Kidney tubule cell (primary cell): ENCODE data around the gene TOM1L1.

Source experiments
- DNase-seq: peaks from one replicate; pipeline ENCODE4 v3.0.0-alpha.2; 2018; ENCODE audit warnings: low spot score

Gene TOM1L1

DNA sequence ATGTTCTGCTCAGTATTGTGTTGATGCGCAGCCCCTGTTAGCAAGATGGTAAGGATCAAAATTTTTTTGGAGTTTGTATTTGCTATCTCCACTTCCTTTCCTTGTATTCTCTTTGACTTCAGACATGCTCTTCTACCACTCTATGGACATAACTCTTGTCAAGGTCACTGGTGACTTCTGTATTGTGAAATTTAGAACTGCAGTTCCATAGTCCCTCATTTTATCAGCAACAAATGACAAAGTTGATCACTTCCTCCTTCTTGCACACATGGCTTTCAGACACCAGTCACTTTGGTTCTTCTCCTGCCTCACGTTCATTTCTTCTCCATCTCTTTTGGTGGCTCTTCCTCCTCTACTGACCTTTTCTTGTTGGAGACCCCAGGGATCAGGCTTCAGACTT is 46.7 kb downstream of the TOM1L1 start:
- DNase-seq = no peak

DNA sequence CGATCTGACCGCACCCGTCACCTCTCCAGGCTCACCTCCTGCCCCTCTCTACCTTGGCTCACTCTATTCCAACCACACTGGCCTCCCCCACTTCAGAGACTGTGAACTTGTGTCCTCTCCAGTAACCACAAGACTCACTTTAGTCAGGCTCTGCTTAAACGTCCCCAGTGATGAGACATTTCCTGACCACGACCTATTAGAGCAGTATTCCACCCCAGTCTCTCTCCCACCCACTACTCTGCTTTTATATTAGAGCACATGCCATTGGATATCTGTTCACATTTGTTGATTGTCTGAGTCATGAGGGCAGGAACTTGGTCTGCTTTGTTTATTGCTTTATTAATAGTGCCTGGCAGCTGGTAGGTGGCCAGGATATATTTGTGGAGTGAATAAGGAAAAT is 47.7 kb downstream of the TOM1L1 start:
- DNase-seq = peak; percentile 99

DNA sequence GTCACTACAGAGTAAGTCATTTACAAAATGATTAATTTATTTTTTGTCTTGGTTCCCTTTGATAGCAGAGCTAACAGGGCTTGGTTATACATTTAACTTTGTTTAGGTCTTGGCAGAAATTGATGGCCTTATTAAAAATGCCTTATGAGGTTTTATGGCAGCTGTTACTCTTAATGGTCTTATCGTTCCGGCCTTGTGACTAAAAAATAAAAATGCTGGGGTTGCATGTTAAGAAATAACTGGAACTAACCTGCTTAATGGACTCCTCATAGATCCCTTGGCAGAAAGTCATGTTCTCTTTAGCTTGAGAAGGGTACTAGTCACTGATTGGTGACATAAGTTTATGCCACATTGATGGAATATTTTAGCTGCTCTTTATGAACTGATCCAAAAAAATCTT is 49.5 kb downstream of the TOM1L1 start:
- DNase-seq = no peak

DNA sequence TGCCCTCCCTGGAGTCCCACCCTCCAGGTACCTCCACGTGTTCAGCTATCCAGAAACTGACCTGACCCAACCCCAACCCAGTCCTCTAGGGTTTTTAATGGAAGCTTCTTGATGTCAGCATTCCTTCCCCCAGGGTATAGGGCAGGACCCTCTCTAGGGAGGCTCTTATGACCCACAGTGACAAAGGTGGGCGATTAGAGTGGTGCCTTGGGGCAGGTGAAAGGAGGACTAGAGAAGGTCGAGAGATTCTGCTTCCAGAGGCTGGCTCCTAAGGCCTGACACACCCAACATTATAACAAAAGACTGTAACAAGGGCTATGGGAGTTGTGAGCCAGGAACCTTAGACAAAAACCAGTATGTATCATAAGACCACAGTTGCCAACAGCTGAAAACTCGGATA is 50.6 kb downstream of the TOM1L1 start:
- no peak for DNase-seq

DNA sequence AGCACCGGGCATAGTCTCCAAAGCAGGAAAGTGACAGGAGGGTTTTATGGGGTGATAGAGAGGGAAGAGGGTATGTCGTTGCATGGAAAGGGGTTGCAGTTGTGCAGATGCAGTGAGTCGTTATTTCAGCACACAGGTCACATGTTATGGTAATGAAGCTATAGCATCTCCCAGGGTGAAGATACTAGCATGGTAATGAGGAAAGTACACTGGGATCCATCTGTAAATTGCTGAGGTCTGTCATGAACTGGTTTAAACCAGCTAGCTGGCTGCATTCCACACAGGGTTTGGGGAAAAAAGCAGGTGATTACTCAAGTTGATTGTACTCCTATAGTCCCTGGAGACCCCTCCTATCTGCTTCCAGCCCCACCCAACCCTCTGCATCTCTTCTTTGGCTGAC is 56.1 kb downstream of the TOM1L1 start:
- no peak for DNase-seq

DNA sequence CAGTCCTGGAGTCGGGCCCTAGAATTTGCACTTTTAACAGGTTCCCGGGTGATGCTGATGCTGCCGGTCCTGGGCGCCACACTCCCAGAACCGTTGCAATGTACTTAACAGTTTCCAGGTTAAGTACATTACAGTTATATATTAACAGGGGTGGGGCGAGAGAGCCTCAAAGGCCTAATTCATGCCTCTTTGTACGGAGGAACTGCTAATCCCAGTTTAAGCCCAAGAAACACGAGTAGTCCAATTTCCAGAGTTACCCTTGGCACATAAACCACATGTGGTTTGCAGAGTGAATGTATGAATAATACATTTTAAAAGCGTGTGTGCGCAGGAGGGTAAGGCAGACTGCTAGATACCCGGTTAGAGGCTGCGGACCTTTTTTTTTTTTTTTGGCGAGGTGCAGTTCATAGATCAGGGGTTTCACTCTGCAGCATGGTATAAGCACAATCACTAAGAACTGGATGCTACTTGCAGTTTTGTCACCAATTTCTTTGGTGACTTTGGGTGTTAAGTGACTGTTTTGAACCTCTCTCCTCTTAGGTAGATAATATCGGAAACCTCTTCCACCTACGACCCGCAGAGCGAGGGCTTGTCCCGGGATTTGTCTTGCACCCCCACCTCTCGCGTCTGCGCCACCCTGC is 67.1 kb downstream of the TOM1L1 start:
- peak; percentile 65 for DNase-seq

DNA sequence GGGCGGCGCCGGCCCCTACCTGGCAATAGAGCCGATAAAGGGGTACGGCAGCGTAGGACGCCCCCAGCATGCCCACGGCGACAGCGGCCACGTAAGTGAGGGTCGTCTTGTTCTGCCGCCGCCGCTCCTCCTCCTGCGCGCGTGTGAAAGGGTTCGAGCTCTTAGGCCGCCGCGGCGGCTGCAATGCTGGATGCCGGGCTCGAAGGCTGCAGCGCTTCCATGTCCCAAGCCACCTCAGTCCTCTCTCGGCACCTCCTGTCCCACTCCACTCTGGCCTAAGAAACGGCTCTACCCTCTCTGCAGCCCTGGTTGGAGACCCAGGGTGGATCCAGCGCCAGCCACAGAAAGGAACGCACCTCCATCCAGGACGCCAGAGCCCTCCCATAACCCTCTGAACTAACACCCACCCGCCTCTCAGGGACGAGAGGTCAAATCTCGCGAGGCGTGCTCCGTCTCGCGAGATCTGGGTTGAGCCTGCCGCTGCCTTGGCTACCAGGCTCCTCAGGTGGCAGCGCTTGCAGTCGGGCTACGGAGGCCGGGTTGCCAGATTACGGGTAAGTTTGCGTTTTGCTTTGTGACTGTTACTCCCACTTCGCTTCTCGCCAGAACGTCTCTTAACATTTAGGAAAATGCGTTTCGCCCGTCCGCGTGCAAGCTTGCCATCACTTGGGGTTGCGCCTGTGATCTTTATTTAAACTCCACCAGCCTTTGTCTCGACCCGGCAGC is 67.8 kb downstream of the TOM1L1 start, which contains the start of the genes COX11 and STXBP4:
TSS of gene COX11 (minus strand) at position 393 of the 726 bp plus-strand sequence. CDS start at position 385, 8 bp downstream.
TSS of gene STXBP4 (plus strand) at position 504 of the 726 bp plus-strand sequence. CDS start 17,455 bp downstream, outside the sequence.
- DNase-seq = peak; percentile 97

DNA sequence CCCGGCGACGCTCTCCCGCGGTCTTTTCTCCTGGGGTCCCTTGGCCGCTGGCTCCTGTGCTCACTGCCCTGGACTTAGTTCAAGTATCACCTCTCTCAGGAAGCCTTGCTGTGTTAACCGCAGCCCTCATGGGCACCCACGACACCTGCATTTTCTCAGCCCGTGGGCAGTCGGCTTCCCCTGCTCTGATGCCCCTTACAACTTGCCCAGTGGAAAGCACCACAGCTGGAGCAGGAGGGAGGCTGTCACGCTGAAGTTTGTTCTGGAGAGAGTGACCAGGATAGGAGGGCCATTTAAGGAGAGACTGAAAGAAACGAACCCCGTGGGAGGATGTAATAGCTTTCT is 68.3 kb downstream of the TOM1L1 start:
- no peak for DNase-seq

DNA sequence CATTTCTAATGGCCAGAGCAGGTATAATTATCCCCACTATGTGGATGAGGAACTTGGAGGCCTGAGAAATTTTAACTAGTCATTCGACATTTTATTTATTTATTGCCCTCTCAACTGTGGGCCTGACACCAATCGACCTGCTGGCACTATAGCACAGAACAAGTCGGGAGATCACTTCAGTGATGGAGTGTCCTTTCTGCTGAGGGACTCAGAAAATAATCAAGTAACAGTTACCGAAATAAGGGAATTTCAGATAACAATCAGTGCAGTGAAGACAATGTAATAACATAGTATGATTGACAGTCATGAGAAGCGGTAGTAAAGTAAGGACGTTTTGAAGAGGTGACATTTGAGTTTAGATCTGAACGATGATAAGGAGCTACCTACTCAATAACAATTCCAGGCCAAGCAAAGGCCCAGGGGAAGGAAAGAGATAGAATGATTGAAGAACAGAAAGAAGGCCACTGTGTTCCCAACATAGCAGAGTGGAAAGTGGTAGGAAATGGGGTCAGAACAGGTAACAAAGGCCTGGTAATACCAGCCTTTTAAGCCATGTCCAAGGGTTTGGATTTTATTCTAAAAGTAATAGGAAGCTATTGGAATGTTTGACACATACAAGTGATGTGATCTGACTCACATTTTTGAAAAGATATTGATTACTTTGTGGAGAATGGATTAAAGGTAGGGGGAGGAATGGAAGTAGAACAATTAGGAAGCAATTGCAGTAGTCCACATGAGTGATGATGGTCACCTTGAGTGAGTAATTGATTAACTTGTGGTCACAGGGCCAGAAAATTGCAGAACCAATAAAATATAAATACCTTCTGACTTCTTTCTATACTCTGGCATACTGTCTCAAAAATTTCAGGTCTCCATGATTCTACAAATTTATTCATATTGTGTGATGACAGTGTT is 69.3 kb downstream of the TOM1L1 start:
- peak; percentile 33 for DNase-seq

DNA sequence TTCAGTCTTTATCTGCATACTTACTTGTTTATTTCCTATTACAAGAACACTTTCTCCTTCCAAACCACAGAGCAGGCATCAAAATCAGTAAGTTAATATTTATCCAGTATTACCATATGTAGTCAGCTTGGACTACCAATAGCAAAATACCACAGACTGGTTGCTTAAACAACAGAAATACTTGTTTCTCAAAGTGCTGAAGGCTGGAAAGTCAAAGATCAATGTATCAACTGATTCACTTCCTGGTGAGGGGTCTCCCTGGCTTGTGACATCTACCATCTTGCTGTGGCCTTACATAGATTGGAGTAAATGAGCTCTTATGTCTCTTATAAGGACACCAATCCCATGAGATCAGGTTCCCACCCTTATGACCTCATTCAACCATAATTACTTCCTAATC is 70.5 kb downstream of the TOM1L1 start:
- DNase-seq = peak; percentile 60

DNA sequence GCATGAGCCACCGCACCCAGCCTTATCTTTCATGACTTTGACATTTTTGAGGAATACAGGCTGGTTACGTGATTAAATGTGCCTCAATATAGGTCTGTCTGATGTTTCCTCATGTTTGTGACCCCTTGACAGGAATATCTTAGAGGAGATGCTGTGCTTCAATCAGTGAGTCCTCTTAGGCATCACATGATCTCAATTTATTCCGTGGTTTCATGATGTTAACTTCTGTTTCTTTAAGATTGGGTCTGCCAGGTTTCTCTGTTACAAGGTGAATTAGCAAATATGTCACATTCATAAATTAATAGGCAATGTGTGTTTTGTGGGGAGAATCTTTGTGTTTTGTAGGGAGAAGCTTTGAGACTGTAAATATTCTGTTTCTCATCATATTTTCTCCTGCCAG is 71.2 kb downstream of the TOM1L1 start:
- DNase-seq = no peak

DNA sequence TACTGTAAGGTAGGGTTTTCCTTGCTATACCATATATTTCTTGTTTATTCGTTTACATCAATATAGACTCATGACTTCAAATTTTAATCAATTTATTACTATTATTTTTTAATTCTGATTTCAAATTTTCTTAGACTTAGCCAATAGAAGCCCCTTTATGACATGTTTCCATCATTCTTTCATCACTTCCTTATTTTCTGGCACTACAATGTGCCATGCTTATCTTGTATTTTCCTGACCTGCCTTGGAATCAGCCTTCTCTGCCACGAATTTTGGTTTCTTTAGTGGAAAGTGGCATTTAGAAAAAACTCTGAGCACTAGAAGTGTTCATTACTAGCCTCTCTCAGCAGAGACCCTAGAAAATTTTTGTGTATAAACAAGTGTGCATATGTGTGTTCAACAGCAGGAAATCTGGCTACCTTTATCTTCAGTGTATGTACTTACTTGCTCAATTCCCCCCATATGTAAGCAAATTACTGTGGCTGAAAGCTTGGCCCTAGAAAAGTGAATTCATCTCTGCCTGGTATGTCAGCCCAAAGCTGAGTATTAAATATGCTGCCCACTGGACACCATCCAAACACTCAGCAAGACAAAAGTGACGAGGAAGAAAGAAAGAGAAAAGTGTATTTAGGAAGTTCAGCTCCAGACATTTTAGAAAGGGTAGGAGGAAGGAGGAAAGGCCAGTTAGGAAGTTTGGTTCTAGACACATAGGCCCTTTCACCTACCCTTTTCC is 71.9 kb downstream of the TOM1L1 start:
- no peak for DNase-seq

DNA sequence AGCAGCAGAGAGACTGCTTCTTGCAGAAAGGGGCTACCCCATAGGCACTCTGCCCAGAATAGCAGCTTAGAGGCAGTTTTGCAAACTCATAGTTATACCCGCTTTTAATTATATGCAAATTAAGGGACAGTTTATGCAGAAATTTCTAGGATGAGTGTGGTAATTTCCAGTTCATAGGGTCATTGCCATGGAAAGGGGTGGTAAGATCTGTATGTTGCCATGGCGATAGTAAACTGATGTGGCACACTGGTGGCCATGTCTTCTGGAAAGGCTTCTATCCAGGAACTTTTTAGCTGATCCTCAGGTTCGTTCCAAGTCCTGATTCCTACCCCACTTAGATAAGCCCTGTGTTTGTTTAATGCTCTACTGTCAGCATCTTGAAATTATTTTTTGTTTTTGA is 74.1 kb downstream of the TOM1L1 start:
- no peak for DNase-seq

DNA sequence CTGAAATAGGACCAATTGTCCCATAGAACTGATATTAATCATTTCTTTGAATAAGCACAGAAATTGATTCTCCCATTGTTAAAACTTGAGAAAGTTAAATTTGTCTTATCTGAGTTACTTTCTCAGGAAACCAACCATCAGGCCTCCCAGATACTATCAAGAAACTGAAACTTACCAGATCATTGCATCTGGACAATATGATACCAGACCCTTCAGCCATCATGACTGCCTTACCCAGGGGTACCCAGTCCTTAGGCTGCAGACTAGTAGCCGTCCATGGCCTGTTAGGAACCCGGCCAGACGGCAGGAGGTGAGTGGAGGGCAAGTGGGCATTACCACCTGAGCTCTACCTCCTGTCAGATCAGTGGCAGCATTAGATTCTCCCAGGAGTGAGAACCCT is 75.7 kb downstream of the TOM1L1 start:
- DNase-seq = no peak

DNA sequence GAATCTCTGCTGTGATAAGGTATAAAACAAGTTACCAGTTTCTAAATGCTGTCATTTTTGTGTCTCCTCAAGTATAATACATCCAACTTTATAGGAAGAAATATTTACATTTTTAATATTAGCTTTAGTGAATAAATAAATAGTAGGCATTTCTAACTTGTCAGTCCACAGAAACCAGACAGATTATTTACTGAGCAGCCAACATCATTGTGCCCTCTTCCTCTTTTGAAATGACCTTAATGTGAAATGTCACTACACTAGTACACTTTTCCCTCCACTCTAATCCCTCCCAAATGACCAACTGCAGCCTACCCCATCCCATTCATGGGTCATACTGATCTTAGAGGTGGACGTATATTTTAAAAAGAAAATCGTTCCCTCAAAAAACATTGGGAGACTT is 77.1 kb downstream of the TOM1L1 start:
- DNase-seq = no peak

DNA sequence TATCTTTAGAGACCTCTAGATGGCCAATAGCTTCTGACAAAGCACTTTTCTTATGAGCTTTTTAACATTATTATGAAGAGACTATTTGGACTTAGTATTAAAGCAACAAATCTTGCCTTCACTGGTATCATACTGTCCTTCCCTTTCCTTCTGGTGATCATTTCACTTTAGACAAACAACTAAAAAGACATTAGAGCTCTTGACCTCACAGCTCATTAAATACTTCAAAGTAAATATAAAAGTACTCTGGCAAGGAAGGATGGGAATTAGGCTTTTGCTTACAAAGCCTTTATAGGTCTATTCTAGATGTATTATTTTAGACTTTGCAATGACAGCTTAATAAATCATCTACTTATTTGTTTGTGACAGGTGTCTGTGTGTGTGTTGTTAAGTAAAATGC is 79.0 kb downstream of the TOM1L1 start:
- DNase-seq = no peak

DNA sequence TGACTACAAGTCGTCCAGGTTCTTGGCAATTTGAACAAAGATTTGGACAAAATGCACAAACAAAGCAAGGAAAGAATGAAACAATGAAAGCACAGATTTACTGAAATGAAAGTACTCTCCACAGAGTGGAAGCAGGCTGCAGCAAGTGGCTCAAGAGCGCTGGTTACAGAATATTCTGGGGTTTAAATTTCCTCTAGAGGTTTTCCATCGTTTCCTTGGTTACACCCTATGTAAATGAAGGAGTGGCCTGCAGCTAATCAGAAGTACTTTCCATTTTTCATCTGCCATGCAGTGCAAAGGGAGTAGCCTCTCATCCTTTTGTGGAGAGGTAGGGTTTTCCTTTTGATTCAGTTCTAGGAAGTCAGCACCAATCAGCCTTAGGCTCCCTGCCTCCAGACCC is 79.7 kb downstream of the TOM1L1 start:
- no peak for DNase-seq

DNA sequence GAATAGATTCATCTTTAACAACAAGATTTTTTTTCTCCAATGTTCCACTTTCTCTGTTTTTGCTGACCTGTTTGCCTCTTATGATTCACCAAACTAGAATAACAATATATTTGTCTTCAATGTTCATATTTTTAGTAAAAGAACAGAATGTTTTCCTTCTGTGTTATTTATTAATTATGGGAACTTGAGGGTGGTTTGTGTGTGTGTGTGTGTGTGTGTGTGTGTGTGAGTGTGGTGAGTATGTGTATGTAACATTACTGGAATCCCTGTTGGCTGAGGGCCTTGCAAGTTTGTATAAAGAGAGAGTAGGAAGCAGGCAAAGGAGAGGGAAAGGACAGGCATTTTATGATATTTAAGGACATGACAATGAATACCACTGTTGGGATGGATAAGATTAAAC is 81.7 kb downstream of the TOM1L1 start:
- DNase-seq = peak; percentile 13

DNA sequence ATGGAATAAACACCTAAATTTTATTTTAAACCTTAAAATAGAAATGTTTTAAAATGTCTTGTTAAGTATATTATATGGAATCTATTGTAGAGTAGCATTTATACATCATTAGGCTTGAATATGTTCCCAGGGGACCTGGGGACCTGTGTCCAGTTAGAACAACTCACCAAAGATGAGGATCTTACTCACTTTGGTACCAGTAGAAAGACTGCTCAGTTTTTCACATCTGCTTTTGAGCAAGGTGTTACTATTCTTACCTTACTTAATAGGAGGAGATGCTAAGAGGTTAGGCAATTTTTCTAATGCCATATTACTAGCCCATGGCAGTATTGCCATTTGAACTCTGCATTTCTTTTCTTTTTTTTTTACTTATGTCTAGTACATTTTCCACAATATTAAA is 82.6 kb downstream of the TOM1L1 start:
- no peak for DNase-seq

DNA sequence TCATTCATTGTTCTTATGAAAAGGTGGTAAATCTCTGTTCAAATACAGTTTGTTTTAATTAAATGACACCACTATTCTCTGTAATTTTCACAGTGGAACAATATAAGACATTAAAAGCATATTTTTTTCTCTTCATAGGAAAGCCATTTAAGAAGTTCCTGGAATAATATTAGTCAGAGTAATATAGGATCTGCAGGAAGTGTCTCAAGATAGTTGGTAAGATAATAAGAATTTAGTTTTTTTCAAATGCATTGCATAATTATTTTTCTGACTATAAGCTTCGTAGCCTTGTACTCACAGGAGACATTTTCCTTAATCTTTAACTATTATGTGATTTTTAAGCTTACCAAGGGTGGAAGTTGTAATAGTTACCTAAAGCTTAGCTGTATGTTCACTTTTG is 84.8 kb downstream of the TOM1L1 start:
- no peak for DNase-seq

DNA sequence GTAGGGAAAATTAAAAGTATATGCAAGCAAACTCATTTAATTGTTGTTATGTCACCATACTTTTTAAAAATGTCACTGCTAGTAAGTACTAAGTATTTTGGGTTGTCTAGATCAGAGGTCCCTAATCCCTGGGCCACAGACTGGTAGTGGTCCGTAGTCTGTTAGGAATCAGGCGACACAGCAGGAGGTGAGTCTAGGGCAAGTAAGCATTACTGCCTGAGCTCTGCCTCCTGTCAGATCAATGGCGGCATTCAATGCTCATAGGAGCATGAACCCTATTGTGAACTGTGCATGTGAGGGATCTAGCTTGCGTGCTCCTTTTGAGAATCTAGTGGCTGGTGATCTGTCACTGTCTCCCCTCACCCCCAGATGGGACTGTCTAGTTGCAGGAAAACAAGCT is 89.5 kb downstream of the TOM1L1 start:
- DNase-seq = no peak

DNA sequence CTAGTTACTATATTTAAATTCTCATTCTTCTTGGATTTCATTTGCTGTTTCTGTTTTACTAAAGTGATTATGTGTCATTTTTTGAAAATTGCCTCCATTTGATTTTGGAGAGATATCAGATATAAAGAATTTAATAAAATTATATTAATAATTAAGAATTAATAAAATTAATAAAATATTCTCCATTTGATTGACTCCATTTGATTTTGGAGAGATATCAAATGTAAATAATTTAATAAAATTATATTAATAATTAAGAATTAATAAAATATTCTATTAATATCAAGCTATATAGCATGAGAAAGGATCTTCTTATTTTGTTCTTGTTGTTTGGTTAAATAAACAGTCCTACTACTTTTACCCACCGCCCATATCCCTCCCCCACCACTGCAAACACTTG is 90.9 kb downstream of the TOM1L1 start:
- DNase-seq = no peak
